Mesendoderm (in vitro differentiated cells): Measurements from ENCODE around the gene PRRC2B.
A peak's percentile ranks its signal among the peaks of the same experiment; 100 is the strongest.

Experiments
- DNase-seq: peaks from one replicate; pipeline ENCODE4 v3.0.0; 2013
- H2AK5ac ChIP-seq: 2 replicates; pipeline ENCODE4 v1.6.1; 2013; ENCODE audit warnings: low read length, inconsistent platforms
- H2BK120ac ChIP-seq: 2 replicates; pipeline ENCODE4 v1.6.1; 2013; ENCODE audit warnings: low read depth, mild to moderate bottlenecking, low read length, moderate library complexity, mixed read lengths
- H2BK15ac ChIP-seq: replicated peaks from 2 replicates; pipeline ENCODE4 v1.6.1; 2013; ENCODE audit warnings: low read depth, mild to moderate bottlenecking, moderate library complexity
- H2BK5ac ChIP-seq: 2 replicates; pipeline ENCODE4 v1.6.1; 2013; ENCODE audit warnings: low read length, inconsistent platforms
- H3K18ac ChIP-seq: 2 replicates; pipeline ENCODE4 v1.6.1; 2013; ENCODE audit warnings: mild to moderate bottlenecking, low read length, mixed read lengths
- H3K23ac ChIP-seq: one replicate; pipeline ENCODE4 v1.6.1; 2013; ENCODE audit warnings: low read length
- H3K27ac ChIP-seq: 2 replicates; pipeline ENCODE4 v1.5.1; 2013; ENCODE audit warnings: low read depth, mild to moderate bottlenecking, inconsistent platforms, low read length, moderate library complexity
- H3K27me3 ChIP-seq: 2 replicates; pipeline ENCODE4 v1.6.1; 2013; ENCODE audit warnings: low read length, control low read depth, mild to moderate bottlenecking, inconsistent platforms; ENCODE audit not compliant: insufficient read depth, poor library complexity
- H3K36me3 ChIP-seq: 2 replicates; pipeline ENCODE4 v1.6.1; 2013; ENCODE audit warnings: low read length, inconsistent platforms; ENCODE audit not compliant: control insufficient read depth, insufficient read depth
- H3K4ac ChIP-seq: one replicate; pipeline ENCODE4 v1.6.1; 2013; ENCODE audit warnings: low read depth, mild to moderate bottlenecking, low read length, moderate library complexity
- H3K4me1 ChIP-seq: 2 replicates; pipeline ENCODE4 v1.6.1; 2013; ENCODE audit warnings: low read depth, low read length, inconsistent platforms; ENCODE audit not compliant: control insufficient read depth
- H3K4me2 ChIP-seq: 2 replicates; pipeline ENCODE4 v1.6.1; 2013; ENCODE audit warnings: low read length
- H3K4me3 ChIP-seq: 2 replicates; pipeline ENCODE4 v1.5.1; 2013; ENCODE audit warnings: mild to moderate bottlenecking, low read length
- H3K56ac ChIP-seq: one replicate; pipeline ENCODE4 v1.6.1; 2013; ENCODE audit warnings: low read length
- H3K79me1 ChIP-seq: 2 replicates; pipeline ENCODE4 v1.6.1; 2013; ENCODE audit warnings: low read length, inconsistent platforms
- H3K79me2 ChIP-seq: 2 replicates; pipeline ENCODE4 v1.6.1; 2013; ENCODE audit warnings: mild to moderate bottlenecking, low read length; ENCODE audit not compliant: control insufficient read depth, insufficient read depth
- H3K9ac ChIP-seq: 2 replicates; pipeline ENCODE4 v1.6.1; 2013; ENCODE audit warnings: low read length, inconsistent platforms
- H4K5ac ChIP-seq: one replicate; pipeline ENCODE4 v1.6.1; 2013; ENCODE audit warnings: low read length
- H4K8ac ChIP-seq: one replicate; pipeline ENCODE4 v1.6.1; 2013; ENCODE audit warnings: low read depth, mild to moderate bottlenecking, control low read depth, low read length, moderate library complexity
- WGBS: extraction: QIAGEN DNeasy Blood & Tissue Kit; methylation state at CpG from one replicate; pipeline ENCODE4 v1.1.7; 2013; ENCODE audit warnings: low lambda C conversion rate, missing lambda C conversion rate; ENCODE audit not compliant: insufficient coverage; ENCODE audit errors: extremely low coverage; 5-methylcytosine and 5-hydroxymethylcytosine counted together

Gene PRRC2B

DNA sequence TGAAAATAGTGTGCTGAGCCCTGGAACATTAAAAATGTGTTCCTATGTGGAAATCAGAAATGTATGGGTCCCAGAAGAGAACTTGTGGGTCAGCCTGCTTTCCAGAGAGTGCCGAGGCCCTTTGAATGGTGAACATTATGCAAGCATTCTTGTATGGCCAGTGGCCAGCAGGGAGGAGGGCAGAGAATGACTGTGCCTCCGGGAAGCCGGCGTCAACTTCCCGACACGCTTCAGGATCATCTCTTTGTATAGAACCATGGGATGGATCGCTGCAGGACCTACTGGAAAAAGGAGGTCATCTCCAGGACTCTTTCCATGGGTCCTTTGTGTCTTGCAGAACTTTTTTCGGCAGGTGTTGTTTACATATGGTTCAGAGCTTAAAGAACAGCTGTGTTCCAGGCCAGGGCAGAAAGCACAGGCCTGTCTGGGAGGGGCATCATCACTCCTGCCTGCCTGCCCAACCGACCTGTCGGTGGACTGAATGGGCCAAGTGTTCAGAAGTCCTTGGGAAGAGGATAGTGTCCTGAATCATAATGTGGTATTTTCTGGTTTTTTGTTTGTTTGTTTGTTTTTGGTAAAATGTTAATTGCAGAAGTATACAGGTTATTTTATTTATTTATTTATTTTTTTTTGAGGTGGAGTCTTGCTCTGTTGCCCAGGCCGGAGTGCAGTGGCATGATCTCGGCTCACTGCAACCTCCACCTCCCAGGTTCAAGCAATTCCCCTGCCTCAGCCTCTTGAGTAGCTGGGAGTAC is 9.0 kb downstream of the PRRC2B start:
- Histone ChIP-seq H3K79me2 (peaks cover 96% of the 10 kb centered on the region), H3K4me3 (no peak overlapping the region), H2AK5ac (no peak overlapping the region), H2BK120ac (no peak overlapping the region), H3K79me1 (no peaks in the 10 kb centered on the region), H4K8ac (no peak overlapping the region), H3K23ac (no peak overlapping the region), H3K9ac (no peak overlapping the region), H4K5ac (no peak overlapping the region), H2BK15ac (no peak overlapping the region), H3K4ac (no peak overlapping the region), H3K27me3 (no peaks in the 10 kb centered on the region), H3K36me3 (no peaks in the 10 kb centered on the region), H3K18ac (no peak overlapping the region), H3K4me2 (no peak overlapping the region), H3K4me1 (peaks cover 40% of the 10 kb centered on the region), H3K56ac (no peak overlapping the region), H3K27ac (no peak overlapping the region), H2BK5ac (no peak overlapping the region)
- DNase-seq = no peak
- no CpG with 5 or more reads among the region's 12 CpGs for WGBS

DNA sequence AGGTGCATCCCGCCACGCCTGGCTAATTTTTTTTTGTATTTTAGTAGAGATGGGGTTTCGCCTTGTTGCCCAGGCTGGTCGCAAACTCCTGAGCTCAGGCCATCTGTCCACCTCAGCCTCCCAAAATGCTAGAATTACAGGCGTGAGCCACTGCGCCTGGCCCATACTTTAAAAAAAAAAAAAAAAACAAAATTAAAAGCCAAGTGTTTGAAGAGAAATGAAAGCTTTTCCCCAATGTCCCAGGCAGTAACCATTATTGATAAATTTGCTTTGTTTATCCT is 9.5 kb downstream of the PRRC2B start:
- Histone ChIP-seq H3K56ac (no peak overlapping the region), H4K5ac (no peak overlapping the region), H3K27me3 (no peaks in the 10 kb centered on the region), H3K4ac (no peak overlapping the region), H3K4me2 (no peak overlapping the region), H3K36me3 (no peaks in the 10 kb centered on the region), H3K4me3 (no peak overlapping the region), H4K8ac (no peak overlapping the region), H3K18ac (no peak overlapping the region), H2BK120ac (no peak overlapping the region), H3K79me1 (no peaks in the 10 kb centered on the region), H3K9ac (no peak overlapping the region), H2AK5ac (no peak overlapping the region), H2BK5ac (no peak overlapping the region), H3K27ac (no peak overlapping the region), H3K4me1 (peaks cover 38% of the 10 kb centered on the region), H3K23ac (no peak overlapping the region), H3K79me2 (peaks cover 96% of the 10 kb centered on the region), H2BK15ac (no peak overlapping the region)
- no peak for DNase-seq
- no CpG with 5 or more reads among the region's 6 CpGs for WGBS

DNA sequence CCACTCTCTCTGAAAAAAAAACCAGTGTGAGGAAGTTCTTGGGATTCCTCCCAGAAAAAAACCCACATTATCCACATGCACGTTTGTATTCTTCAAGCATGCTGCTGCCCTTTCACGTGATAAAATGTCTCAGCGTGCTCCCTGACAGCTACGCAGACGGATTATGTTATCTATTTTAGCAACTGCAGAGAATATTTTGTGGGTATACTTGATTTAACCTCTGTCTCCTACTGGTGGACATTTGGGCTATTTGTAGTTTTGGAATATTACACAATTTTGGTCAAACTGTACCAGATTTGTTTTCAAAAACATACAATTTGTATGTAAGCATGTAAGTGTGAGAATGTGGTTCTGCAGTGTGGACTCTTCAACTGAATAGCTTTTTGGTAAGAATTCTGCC is 10.7 kb downstream of the PRRC2B start:
- Histone ChIP-seq H3K79me2 (peaks cover 98% of the 10 kb centered on the region), H2BK5ac (no peak overlapping the region), H2AK5ac (no peak overlapping the region), H2BK120ac (no peak overlapping the region), H3K27me3 (no peaks in the 10 kb centered on the region), H3K4me2 (no peak overlapping the region), H3K9ac (no peak overlapping the region), H3K4me3 (no peak overlapping the region), H3K79me1 (no peaks in the 10 kb centered on the region), H3K23ac (no peak overlapping the region), H3K36me3 (no peaks in the 10 kb centered on the region), H3K4me1 (peaks cover 38% of the 10 kb centered on the region), H3K4ac (no peak overlapping the region), H3K27ac (peak overlapping the region; percentile 39), H2BK15ac (no peak overlapping the region), H4K8ac (no peak overlapping the region), H3K56ac (no peak overlapping the region), H4K5ac (no peak overlapping the region), H3K18ac (no peak overlapping the region)
- no CpG with 5 or more reads among the region's 5 CpGs for WGBS
- DNase-seq = no peak

DNA sequence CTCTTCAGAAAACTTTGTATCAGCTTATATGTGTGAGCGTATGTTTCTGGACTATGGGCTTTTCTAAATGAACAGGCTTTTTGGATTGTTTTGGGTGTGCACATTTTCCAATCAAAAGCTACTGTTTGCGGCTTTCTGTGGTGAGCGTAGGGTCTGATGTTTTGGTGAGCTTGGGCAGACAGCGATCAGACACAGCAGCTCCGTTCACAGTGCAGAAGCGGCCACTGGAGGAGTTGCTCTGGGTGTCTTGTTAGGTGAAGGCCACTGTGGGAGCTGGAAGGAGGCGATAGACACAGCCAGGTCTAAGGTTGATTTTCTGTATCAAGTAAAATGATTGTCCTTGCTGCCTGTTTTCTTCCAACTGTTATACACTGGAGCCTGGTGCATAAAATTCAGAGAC is 11.1 kb downstream of the PRRC2B start:
- Histone ChIP-seq H3K4ac (no peak overlapping the region), H3K27ac (peak overlapping the region; percentile 39), H3K56ac (peak overlapping the region; percentile 34), H2BK15ac (no peak overlapping the region), H4K8ac (no peak overlapping the region), H3K27me3 (no peaks in the 10 kb centered on the region), H2BK120ac (no peak overlapping the region), H3K79me1 (no peaks in the 10 kb centered on the region), H4K5ac (no peak overlapping the region), H3K9ac (peak overlapping the region; percentile 26), H3K79me2 (peaks cover 98% of the 10 kb centered on the region), H3K4me1 (peaks cover 38% of the 10 kb centered on the region), H2AK5ac (no peak overlapping the region), H3K23ac (no peak overlapping the region), H3K4me3 (no peak overlapping the region), H3K18ac (peak overlapping the region; percentile 10), H3K36me3 (no peaks in the 10 kb centered on the region), H2BK5ac (no peak overlapping the region), H3K4me2 (peak overlapping the region; percentile 1)
- WGBS = no CpG with 5 or more reads among the region's 7 CpGs
- DNase-seq = no peak

DNA sequence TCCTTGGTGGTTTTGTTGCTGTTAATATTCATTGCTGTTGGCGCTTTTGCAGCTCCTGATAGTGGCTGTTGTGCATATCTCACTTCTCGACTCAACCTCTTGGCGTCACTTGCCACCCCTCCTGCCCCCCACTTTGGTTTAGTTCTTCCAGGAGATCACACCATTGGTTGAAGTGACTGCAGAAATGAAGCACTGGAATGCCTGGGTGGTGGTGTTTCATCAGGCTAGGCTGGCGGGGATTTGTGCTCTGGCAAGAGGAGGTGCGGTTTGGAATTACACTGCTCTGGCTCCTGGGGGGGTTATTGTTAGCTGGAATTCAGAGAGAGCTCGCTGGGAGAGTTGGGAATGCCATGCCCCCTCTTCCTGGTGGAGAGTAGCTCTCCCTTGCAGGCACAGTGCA is 11.5 kb downstream of the PRRC2B start:
- H3K18ac ChIP-seq = peak overlapping the region; percentile 23
- H2BK15ac ChIP-seq = no peak overlapping the region
- peaks cover 38% of the 10 kb centered on the region for H3K4me1 ChIP-seq
- peak; percentile 98 for DNase-seq
- no CpG with 5 or more reads among the region's 6 CpGs for WGBS
- no peak overlapping the region for H3K4me3 ChIP-seq
- H3K56ac ChIP-seq = peak overlapping the region; percentile 34
- H3K79me1 ChIP-seq = no peaks in the 10 kb centered on the region
- H3K9ac ChIP-seq = peak overlapping the region; percentile 26
- H2BK120ac ChIP-seq = no peak overlapping the region
- no peak overlapping the region for H4K5ac ChIP-seq
- H3K4ac ChIP-seq = peak overlapping the region; percentile 26
- H3K4me2 ChIP-seq = peak overlapping the region; percentile 1
- H3K36me3 ChIP-seq = no peaks in the 10 kb centered on the region
- H3K27me3 ChIP-seq = no peaks in the 10 kb centered on the region
- H4K8ac ChIP-seq = no peak overlapping the region
- peak overlapping the region; percentile 39 for H3K27ac ChIP-seq
- no peak overlapping the region for H2AK5ac ChIP-seq
- peaks cover 98% of the 10 kb centered on the region for H3K79me2 ChIP-seq
- no peak overlapping the region for H3K23ac ChIP-seq
- no peak overlapping the region for H2BK5ac ChIP-seq
